GM06990 (cell line): ENCODE measurements around the gene LHX8.
A peak's percentile ranks its signal among the peaks of the same experiment; 100 is the strongest.
"Not testable (repeated sequence)": the region's sequence is repeated elsewhere in the genome, so short reads cannot be mapped to it uniquely, and the experiment has no call there.

Source experiments
- DNase-seq: peaks from one replicate; pipeline ENCODE4 v3.0.0-alpha.2; 2011; ENCODE audit not compliant: insufficient read length; ENCODE audit errors: extremely low read depth
- H3K27me3 ChIP-seq: replicated peaks from 2 replicates; pipeline ENCODE4 v1.6.0; 2011; ENCODE audit warnings: low read length; ENCODE audit not compliant: control insufficient read depth, insufficient read depth
- H3K36me3 ChIP-seq: 2 replicates; pipeline ENCODE4 v1.5.1; 2011; ENCODE audit warnings: low read length; ENCODE audit not compliant: control insufficient read depth, insufficient read depth
- H3K4me3 ChIP-seq: replicated peaks from 2 replicates; pipeline ENCODE4 v1.5.1; 2011; ENCODE audit warnings: low read depth, mild to moderate bottlenecking, control low read depth, low read length
- CTCF ChIP-seq: IDR thresholded peaks from 2 replicates; pipeline ENCODE4 v1.5.1; 2011; ENCODE audit warnings: low read length, control low read depth, mild to moderate bottlenecking, inconsistent platforms; ENCODE audit not compliant: insufficient read depth, poor library complexity, severe bottlenecking

The LHX8 gene

GRCh38 chr1:75099581-75099980 lies 34.6 kb upstream of the LHX8 start:
- Histone ChIP-seq H3K36me3 (no peaks in the 10 kb centered on the region), H3K27me3 (no peaks in the 10 kb centered on the region), H3K4me3 (no peak overlapping the region)
- no peak for TF ChIP-seq CTCF
- DNase-seq, result no peak

- H3K4me3 ChIP-seq, result no peak overlapping the region
- no peak for DNase-seq
- no peaks in the 10 kb centered on the region for H3K27me3 ChIP-seq
- no peaks in the 10 kb centered on the region for H3K36me3 ChIP-seq
- no peak for TF ChIP-seq CTCF
Measured at GRCh38 chr1:75100481-75101092, 33.6 kb upstream of the LHX8 start.

GRCh38 chr1:75112362-75112951 lies 21.7 kb upstream of the LHX8 start:
- H3K4me3 ChIP-seq, DNase-seq, H3K27me3 ChIP-seq, H3K36me3 ChIP-seq: not testable (repeated sequence)

GRCh38 chr1:75115654-75116053 lies 18.5 kb upstream of the LHX8 start:
- TF ChIP-seq CTCF, result no peak
- no peak for DNase-seq
- Histone ChIP-seq H3K27me3 (no peaks in the 10 kb centered on the region), H3K36me3 (no peaks in the 10 kb centered on the region), H3K4me3 (no peak overlapping the region)

- no peaks in the 10 kb centered on the region for H3K36me3 ChIP-seq
- DNase-seq, result no peak
- no peak for TF ChIP-seq CTCF
- peaks cover 1% of the 10 kb centered on the region; the same call in 1 of the 2 replicates for H3K27me3 ChIP-seq
- no peak overlapping the region for H3K4me3 ChIP-seq
Measured at GRCh38 chr1:75123756-75124155, 10.4 kb upstream of the LHX8 start.

- Histone ChIP-seq H3K36me3 (no peaks in the 10 kb centered on the region), H3K27me3 (peaks cover 1% of the 10 kb centered on the region; the same call in 1 of the 2 replicates), H3K4me3 (no peak overlapping the region)
- no peak for DNase-seq
- TF ChIP-seq CTCF, result peak; percentile 9
Measured at GRCh38 chr1:75124510-75124909, 9.7 kb upstream of the LHX8 start.
